Activated T-cell treated with anti-CD3 and anti-CD28 coated beads, Interleukin-2, amount 50 U/mL, for 24 hours (primary cell): ENCODE data around the gene ANKLE1.
A peak's percentile ranks its signal among the peaks of the same experiment; 100 is the strongest.

Experiments used
- DNase-seq: peaks from one replicate; pipeline ENCODE4 v3.0.0-alpha.2; 2020
- H3K27ac Mint-ChIP-seq: 2 replicates; pipeline ENCODE4 v1.8.0; 2020; ENCODE audit warnings: mild to moderate bottlenecking, mixed read lengths
- H3K27me3 Mint-ChIP-seq: 2 replicates; pipeline ENCODE4 v1.8.0; 2020; ENCODE audit warnings: mixed read lengths
- H3K36me3 Mint-ChIP-seq: 2 replicates; pipeline ENCODE4 v1.8.0; 2020; ENCODE audit warnings: low read depth, mixed read lengths
- H3K4me1 Mint-ChIP-seq: 2 replicates; pipeline ENCODE4 v1.8.0; 2020; ENCODE audit warnings: low read depth, mixed read lengths
- H3K4me3 Mint-ChIP-seq: 2 replicates; pipeline ENCODE4 v1.8.0; 2020; ENCODE audit warnings: mild to moderate bottlenecking, moderate library complexity, mixed read lengths
- H3K9me3 Mint-ChIP-seq: 2 replicates; pipeline ENCODE4 v1.8.0; 2020; ENCODE audit warnings: mixed read lengths

ANKLE1 gene

DNA sequence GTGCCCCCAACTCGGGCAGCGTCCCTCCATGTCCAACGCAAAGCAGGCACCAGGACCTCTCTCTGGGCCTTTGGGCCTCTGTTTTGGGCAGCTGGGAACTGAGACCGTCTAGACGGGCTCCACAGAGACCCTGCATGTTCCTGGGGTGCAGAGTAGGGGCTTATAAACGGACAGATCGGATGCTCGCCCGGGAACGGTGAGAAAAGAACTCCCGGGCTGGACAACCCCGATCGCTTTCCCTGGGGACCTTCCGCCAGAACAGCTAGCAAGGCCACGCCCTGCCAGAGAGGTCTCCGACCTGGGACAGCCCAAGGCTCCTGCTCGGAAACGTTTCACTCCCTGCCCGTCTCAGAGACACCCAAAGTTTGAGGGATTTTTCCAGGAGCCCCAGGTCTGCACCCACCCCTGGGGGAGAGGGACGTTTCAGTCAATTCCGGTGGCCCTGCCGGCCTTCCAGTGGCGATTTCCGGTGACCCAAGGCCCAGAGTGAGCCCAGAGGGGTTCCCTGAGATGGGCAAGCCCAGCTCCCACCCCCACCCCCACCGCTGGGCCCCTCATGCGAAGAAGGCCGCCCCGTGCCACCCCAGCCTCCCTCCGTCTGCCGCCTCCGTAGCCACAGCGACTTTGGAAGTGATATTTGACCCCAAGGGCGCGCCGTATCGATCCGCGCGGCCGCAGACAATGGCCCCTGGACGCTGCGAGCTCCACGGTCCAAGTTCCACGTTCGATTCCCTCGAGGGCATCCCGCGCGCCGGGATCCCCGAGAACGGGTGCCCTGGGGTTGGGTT lies 37.7 kb upstream of the ANKLE1 start:
- no peaks in the 10 kb centered on the region for H3K9me3 Mint-ChIP-seq
- H3K36me3 Mint-ChIP-seq: no peaks in the 10 kb centered on the region
- H3K4me1 Mint-ChIP-seq: peaks cover 11% of the 10 kb centered on the region
- no peak overlapping the region for H3K27ac Mint-ChIP-seq
- no peak for DNase-seq
- H3K4me3 Mint-ChIP-seq: peak overlapping the region; percentile 63
- peaks cover 16% of the 10 kb centered on the region for H3K27me3 Mint-ChIP-seq

DNA sequence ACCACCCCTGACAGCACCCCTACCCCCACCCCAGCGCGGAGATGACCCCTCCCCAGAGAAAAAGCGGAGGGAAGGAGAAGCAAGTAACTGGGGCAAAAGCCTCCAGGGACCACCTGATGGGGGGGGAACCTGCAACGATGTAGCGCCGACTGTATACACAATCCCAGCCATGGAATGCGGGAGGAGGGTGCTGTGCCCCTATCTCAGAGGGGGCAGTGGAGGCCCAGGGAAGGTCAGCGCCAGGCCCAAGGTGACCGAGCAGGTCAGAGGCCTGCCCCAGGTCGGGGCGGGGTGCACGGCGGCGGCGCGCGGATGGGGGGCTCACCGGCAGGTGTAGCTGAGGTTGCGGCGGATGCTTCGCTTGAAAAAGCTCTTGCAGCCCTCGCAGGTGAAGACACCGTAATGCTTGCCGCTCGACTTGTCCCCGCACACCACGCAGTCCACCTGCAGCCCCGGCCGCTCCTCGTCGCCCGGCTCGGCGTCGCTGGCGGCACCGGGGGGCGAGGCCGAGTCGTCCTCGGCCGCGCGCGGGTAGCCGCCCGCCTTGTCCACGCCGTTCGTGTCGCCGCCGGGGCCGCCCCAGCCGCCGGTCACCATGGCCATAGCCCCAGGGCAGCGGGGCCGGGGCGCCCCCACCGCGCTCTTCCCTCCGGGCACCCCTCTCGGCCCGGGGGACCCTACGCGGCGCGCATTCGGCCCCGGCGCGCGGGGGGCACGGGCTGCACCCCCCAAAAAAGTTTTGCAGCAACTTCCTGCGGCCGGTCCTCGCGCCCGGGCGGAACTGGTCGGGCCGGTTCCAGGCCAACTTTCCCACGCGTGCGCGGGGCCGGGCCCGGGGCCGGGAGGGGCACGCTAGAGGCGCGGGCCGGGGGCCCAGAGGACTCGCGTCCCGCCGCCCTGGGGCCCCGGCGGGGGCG lies 36.8 kb upstream of the ANKLE1 start:
- peaks cover 16% of the 10 kb centered on the region for H3K27me3 Mint-ChIP-seq
- H3K4me3 Mint-ChIP-seq: peak overlapping the region; percentile 63
- H3K4me1 Mint-ChIP-seq: peaks cover 11% of the 10 kb centered on the region
- no peaks in the 10 kb centered on the region for H3K36me3 Mint-ChIP-seq
- peak; percentile 49 for DNase-seq
- H3K27ac Mint-ChIP-seq: no peak overlapping the region
- H3K9me3 Mint-ChIP-seq: no peaks in the 10 kb centered on the region

DNA sequence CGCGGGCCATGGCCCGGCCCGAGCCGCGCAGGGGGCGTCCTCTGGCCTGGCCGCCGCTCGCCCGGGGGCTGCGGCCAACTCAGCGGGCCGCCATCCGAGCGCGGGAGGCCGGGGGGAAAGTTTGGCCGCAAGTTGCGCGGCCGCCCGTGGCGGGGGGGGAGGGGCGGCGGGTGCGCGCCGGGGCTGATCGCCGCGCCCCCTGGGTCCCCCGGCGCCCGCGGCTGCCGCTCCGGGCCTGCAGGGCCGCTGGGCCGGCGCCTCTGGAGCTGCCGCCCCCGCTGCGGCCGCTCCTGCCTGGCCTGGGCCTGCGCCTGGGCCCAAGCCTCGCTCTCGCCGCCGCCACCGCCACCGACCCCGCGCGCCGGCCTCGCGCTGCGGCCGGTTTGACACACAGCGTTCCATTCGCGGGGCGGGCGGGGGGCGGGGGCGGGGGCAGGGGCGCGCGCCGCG lies 36.1 kb upstream of the ANKLE1 start, which contains the start of gene NR2F6:
NR2F6 (minus strand) TSS at position 385 of the 450 bp plus-strand sequence. CDS start 699 bp downstream, outside the sequence.
- no peak for DNase-seq
- Mint-ChIP-seq H3K27me3 (peaks cover 16% of the 10 kb centered on the region), H3K4me3 (peak within 1 kb of the TSS; percentile 78), H3K27ac (no peak within 1 kb of the TSS), H3K4me1 (peaks cover 11% of the 10 kb centered on the region), H3K9me3 (no peaks in the 10 kb centered on the region), H3K36me3 (no peaks in the 10 kb centered on the region)

DNA sequence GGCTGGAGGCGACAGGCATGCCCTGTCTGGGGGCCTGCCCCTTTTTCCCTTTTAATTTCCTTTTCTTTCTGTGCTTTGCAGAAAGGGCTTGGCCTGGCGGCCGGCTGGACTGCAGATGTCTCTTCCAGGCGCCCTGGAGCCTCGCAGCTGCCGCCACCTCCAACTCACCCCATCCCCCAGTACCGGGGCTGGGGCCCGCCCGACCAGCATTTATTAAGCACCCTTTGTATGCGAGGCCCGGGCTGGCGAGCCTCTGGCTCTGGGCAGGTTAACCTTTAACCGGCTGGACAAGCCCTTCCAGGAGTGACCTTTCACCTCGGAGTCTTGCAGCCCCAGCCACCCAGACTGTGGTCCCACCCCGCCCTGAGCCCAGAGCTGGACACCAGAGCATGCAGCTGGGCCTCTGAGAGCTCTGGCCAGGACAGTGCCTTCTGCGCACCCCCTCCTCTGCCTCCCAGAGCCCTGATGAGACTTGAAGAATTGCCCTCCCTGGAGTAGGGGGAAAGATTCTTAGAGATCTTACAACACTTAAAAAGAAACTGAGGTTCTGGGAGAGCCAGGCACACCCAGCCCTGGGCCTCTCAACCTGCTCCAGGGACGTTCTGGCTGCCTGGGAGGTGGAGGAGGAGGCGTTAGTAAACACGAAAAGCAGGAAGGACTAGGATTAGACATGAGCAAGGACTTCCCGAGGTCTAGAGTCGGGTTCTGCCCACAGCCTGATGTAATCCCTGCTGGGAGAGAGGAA lies 34.8 kb upstream of the ANKLE1 start:
- no peaks in the 10 kb centered on the region for H3K9me3 Mint-ChIP-seq
- DNase-seq: no peak
- H3K27ac Mint-ChIP-seq: peak overlapping the region; percentile 56
- H3K27me3 Mint-ChIP-seq: peaks cover 16% of the 10 kb centered on the region
- H3K36me3 Mint-ChIP-seq: no peaks in the 10 kb centered on the region
- H3K4me3 Mint-ChIP-seq: peak overlapping the region; percentile 78
- peaks cover 11% of the 10 kb centered on the region for H3K4me1 Mint-ChIP-seq

DNA sequence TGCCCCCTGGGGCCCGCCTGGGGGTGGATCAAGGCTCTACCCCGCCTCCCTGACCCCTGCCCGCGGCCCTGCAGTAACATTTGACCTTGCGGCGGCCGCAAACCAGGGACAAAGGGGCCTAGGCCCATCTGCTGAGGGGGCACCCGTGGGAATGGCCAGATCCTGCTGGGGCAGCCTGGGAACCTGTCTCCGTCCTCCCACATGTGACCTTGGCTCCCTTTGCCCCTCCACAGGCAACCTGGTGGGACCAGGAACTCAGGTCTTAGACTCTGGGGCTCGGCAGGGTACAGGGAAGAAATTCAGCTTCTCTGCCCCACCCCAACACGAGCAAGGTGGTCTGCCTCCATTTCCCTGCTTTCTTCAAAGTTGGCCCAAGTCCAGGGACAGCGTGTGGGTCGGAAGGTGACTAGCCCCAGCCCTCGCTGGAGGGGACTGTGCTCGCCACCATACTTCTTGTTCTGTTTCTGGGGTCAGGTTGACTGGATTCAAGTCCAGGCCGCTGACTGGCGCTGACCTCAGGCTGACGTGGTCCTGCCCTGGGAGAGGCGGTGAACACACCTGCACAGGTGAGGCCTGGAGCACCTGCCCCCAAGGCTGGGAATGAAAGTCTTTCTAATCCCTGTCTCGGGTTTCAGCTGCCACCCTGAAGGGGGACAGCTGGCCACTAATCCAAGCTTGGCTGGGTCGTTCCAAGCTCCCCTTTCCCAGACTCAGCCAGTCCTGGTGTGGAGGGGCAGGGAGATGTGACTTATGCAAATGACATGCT lies 33.5 kb upstream of the ANKLE1 start:
- no peak overlapping the region for H3K27ac Mint-ChIP-seq
- H3K9me3 Mint-ChIP-seq: no peaks in the 10 kb centered on the region
- peaks cover 11% of the 10 kb centered on the region for H3K4me1 Mint-ChIP-seq
- DNase-seq: no peak
- H3K36me3 Mint-ChIP-seq: no peaks in the 10 kb centered on the region
- peaks cover 16% of the 10 kb centered on the region for H3K27me3 Mint-ChIP-seq
- H3K4me3 Mint-ChIP-seq: no peak overlapping the region

DNA sequence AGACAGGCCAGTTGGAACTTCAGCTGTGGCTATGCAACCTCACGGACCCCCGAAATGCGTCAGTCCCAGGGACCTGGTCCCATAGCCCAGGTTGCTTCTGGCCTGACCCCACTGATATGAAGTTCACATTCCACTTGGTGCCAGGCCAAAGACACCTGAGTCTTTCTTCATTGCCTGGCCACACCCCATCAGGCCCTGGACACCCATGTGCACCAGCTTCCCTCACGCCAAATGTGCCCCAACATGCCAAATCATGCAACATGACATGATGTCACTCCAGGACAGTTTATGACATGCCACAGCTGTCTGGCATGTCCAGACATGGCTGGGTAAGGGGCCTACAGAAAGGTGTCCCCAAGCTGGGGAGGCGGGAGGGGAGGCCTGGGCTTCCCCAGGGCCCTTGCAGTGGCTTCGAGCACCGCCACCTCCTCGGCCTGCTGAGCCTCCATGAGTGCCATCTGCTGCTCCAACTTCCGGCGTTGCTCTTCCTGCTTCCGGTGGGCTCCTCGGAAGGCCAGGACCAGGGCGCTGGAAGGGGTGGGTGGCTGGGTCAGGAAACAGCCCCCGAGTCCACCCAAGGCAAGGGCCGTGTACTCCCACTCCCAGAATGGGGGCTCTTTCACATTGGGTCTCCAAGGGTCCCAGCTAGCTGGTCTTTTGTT lies 31.7 kb upstream of the ANKLE1 start:
- H3K27ac Mint-ChIP-seq: no peak overlapping the region
- no peaks in the 10 kb centered on the region for H3K9me3 Mint-ChIP-seq
- no peak for DNase-seq
- peaks cover 10% of the 10 kb centered on the region for H3K4me1 Mint-ChIP-seq
- peaks cover 11% of the 10 kb centered on the region for H3K27me3 Mint-ChIP-seq
- no peaks in the 10 kb centered on the region for H3K36me3 Mint-ChIP-seq
- no peak overlapping the region for H3K4me3 Mint-ChIP-seq

DNA sequence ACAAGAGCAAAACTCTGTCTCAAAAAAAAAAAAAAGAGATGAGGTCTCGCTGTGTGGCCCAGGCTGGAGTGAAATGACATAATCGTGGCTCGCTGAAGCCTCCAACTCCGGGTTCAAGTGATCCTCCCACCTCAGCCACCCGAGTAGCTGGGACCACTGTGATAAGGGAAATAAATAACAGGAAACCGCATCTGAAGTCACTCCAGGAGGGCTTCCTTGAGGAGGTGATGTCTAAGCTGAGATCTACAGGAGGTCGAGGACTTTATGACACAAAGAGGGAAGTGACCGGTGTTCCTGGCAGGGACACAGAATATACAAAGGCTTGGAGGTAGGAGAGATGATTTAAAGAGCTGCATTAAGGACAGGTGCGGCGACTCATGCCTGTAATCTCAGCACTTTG lies 27.1 kb upstream of the ANKLE1 start:
- Mint-ChIP-seq H3K4me1 (no peaks in the 10 kb centered on the region), H3K9me3 (no peaks in the 10 kb centered on the region), H3K27me3 (no peaks in the 10 kb centered on the region), H3K27ac (no peak overlapping the region), H3K36me3 (no peaks in the 10 kb centered on the region), H3K4me3 (no peak overlapping the region)
- no peak for DNase-seq

DNA sequence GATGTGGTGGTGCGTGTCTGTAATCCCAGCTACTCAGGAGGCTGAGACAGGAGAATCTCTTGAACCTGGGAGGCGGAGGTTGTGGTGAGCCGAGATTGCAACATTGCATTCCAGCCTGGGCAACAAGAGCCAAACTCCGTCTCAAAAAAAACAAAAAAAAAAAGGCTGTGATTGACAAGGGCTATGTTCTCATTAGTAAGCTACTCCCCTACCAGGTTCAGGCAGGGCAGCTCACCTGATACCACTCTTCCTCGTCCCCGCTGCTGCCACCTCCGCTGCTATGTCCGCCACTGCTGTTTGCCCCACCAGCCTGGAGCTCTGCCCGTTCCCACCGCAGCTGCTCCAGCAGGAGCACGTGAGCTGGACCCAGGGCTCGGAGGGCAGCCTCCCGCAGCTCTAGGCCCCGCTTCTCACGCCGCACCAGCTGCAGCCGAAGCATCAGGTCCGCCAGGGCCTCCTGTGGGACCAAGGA lies 26.5 kb upstream of the ANKLE1 start:
- no peaks in the 10 kb centered on the region for H3K4me1 Mint-ChIP-seq
- no peak overlapping the region for H3K27ac Mint-ChIP-seq
- H3K9me3 Mint-ChIP-seq: no peaks in the 10 kb centered on the region
- DNase-seq: no peak
- no peak overlapping the region for H3K4me3 Mint-ChIP-seq
- no peaks in the 10 kb centered on the region for H3K36me3 Mint-ChIP-seq
- H3K27me3 Mint-ChIP-seq: no peaks in the 10 kb centered on the region

DNA sequence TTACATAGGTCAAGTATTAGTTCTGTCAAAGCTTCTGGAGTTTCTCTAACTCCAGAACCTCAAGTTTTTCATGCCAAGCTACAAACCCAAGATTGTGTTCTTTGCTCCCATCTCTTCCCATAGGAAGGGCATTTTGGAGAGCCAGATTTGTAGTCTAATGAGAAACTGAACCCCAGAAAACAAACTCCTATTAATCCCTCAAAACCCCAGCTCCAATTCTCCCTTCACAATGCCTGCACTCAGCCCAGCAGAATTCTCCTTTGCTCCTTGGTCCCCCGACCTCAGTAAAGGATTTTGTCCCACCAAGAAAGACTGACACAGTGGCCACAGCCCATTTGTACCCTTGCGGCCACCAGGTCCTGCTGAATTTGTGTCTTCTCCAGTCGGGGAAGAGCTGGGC lies 25.6 kb upstream of the ANKLE1 start:
- Mint-ChIP-seq H3K27ac (no peak overlapping the region), H3K36me3 (no peaks in the 10 kb centered on the region), H3K9me3 (no peaks in the 10 kb centered on the region), H3K27me3 (no peaks in the 10 kb centered on the region), H3K4me3 (no peak overlapping the region), H3K4me1 (peaks cover 6% of the 10 kb centered on the region)
- no peak for DNase-seq

DNA sequence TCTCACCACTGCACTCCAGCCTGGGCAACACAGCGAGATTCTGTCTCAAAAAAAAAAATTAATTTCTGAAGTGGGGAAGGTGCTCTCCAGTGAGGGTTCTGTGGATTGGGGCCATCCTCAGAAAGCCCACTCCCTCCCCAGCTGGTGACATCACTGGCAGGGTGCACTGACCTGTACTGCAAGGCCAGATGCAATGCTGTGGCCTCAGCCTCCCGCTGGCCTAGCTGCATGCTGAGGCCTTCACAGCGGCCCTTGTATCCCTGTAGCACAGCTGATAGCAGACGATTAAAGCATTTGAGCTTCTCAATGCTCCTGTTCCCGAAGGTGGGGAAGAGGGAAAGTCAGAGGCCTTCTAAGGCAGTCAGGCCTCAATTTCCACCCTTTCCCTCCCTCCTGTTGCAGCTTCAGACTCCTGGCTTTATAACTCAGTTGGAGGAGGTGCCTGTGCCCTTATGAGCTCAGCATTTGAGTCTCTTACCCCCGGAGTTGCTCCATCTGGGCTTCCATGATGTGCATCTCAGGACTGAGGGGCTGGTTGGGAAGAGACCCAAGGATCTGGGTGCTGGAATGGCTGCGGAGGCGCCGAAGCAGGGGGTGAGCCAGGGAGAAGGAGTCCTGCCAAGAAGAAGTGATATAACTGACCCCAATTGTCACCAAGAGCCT lies 22.5 kb upstream of the ANKLE1 start:
- no peak for DNase-seq
- no peaks in the 10 kb centered on the region for H3K9me3 Mint-ChIP-seq
- no peak overlapping the region for H3K27ac Mint-ChIP-seq
- H3K4me1 Mint-ChIP-seq: peaks cover 6% of the 10 kb centered on the region
- no peak overlapping the region for H3K4me3 Mint-ChIP-seq
- no peaks in the 10 kb centered on the region for H3K36me3 Mint-ChIP-seq
- no peaks in the 10 kb centered on the region for H3K27me3 Mint-ChIP-seq

DNA sequence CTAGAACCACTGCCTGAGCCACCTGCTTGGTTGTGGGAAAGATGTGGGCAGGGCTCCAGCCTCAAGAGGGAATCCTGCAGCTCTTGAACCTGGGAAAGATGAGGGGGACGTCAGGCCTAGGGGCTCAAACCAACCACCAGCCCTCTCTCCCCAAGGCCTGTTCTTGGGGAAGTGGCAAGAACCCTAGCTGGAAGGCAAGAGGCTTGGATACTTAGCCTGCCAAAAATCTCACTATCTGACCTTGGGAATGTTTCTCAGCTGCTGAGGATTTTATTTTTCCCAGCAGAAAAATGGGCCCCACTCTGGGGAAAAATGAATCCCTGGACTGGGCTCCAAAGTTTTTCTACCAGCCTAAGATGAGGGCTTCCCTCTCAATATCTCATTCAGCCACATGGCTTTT lies 21.8 kb upstream of the ANKLE1 start:
- Mint-ChIP-seq H3K4me1 (peaks cover 9% of the 10 kb centered on the region), H3K4me3 (no peak overlapping the region), H3K9me3 (no peaks in the 10 kb centered on the region), H3K36me3 (no peaks in the 10 kb centered on the region), H3K27me3 (no peaks in the 10 kb centered on the region), H3K27ac (no peak overlapping the region)
- DNase-seq: no peak

DNA sequence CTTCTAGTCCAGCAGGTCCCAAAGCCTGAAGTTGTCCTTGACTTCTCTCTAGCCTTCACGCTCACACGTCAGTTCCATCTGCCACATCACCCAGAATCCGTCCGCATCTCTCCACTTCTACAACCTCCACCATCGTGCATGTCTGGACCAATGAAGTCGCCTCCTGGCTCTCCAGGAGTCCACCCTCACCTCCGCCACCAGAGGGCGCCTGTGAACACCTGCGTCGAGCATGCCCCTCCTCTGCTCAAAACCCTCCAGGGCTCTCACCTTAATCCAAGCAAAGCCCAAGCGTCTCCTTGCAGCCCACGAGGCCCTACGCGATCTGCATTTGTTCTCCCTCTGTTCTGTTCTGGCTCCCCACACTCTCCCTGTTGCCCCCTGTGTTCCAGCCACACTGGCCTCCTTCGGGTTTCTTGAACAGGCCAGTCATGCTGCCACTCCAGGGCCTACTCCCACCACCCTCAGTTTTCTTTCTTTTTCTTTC lies 20.8 kb upstream of the ANKLE1 start:
- Mint-ChIP-seq H3K9me3 (no peaks in the 10 kb centered on the region), H3K4me1 (peaks cover 9% of the 10 kb centered on the region), H3K27ac (no peak overlapping the region), H3K27me3 (no peaks in the 10 kb centered on the region), H3K4me3 (no peak overlapping the region), H3K36me3 (no peaks in the 10 kb centered on the region)
- peak; percentile 93 for DNase-seq

DNA sequence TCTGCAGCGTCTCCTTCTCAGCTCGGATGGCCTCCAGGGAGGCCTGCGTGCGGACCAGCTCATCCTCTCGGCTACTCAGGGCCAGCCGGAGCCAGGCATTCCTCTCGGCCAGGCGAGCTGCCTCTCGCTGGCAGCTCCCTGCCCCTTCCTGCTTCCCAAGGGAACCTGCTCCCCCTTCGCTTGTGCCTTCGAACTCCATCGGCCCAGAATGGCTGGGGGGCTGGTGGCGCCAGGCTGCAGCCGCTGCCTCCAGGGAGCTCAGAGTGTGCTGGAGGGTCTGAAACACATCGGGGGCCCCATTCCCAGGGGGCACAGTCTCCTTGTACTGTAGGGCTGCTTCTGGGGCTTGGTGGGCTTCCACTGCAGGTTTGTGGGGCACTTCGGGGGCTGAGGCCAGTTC lies 19.1 kb upstream of the ANKLE1 start:
- no peak overlapping the region for H3K4me3 Mint-ChIP-seq
- no peaks in the 10 kb centered on the region for H3K9me3 Mint-ChIP-seq
- H3K36me3 Mint-ChIP-seq: peaks cover 3% of the 10 kb centered on the region
- H3K4me1 Mint-ChIP-seq: peaks cover 17% of the 10 kb centered on the region
- H3K27ac Mint-ChIP-seq: no peak overlapping the region
- DNase-seq: no peak
- H3K27me3 Mint-ChIP-seq: no peaks in the 10 kb centered on the region
